HepG2 (cell line): ENCODE data around the gene CA6. TPM values are rescaled to one million over a fixed set of nuclear protein-coding genes. Genes with fewer than 3 reads are reported as not detected.
A peak's percentile ranks its signal among the peaks of the same experiment; 100 is the strongest.

Source experiments
- ATAC-seq: fragments of 200-7000 bp; cut with Tn5 transposase; 3 replicates; pipeline ENCODE4 v1.9.1; 2020; ENCODE audit warnings: mild to moderate bottlenecking, moderate library complexity
- BruUV-seq: library from RNA; stranded (reverse); fragments of 400-500 nt; replicated peaks from 2 replicates; lab custom pipeline; 2021; lab: Mats Ljungman, UMichigan
- CTCF ChIA-PET: fragments of 300-600 bp; formaldehyde crosslinking; extraction: SDS; loops from one replicate; lab custom pipeline; 2021; ENCODE audit warnings: low total read pairs, inconsistent platforms, low intra/inter-chr PET ratio; lab: Yijun Ruan, JAX
- POLR2A ChIA-PET: fragments of 350-600 bp; sonication (Branson Sonifier 250); formaldehyde crosslinking; loops from one replicate; lab custom pipeline; 2020; ENCODE audit warnings: antibody characterized with exemption, inconsistent platforms; lab: Yijun Ruan, JAX
- DNase-seq: peaks from one replicate; pipeline ENCODE4 v3.0.0-alpha.2; 2015; ENCODE audit warnings: low spot score
- FAIRE-seq: peaks from 3 replicates; lab custom pipeline; 2011; peaks lifted over from hg19 to GRCh38; lab: Jason Lieb, UNC
- H2AFZ ChIP-seq: one replicate; pipeline ENCODE4 v1.6.1; 2011; ENCODE audit warnings: low read length, inconsistent platforms
- H3K27ac ChIP-seq: fragments of 300-600 bp; 3 replicates; pipeline ENCODE4 v1.8.0; 2011; ENCODE audit warnings: mixed run types, mild to moderate bottlenecking, mixed read lengths, low read length, inconsistent platforms; ENCODE audit not compliant: insufficient read depth; ENCODE audit errors: extremely low read length
- H3K27me3 ChIP-seq, 2 experiments: fragments of 200-600 bp in 1 of 2; 2 replicates in 1 of 2; 3 replicates in 1 of 2; pipeline versions ENCODE4 v1.6.0 to v1.8.0; 2011; ENCODE audit warnings: low read length in 2 of 2, mild to moderate bottlenecking in 2 of 2, moderate library complexity in 2 of 2, inconsistent platforms in 1 of 2; ENCODE audit not compliant: insufficient read depth in 2 of 2, control insufficient read depth in 1 of 2
- H3K36me3 ChIP-seq, 2 experiments: fragments of 200-600 bp in 1 of 2; replicated peaks in 1 of 2; 2 replicates in 1 of 2; 3 replicates in 1 of 2; pipeline versions ENCODE4 v1.5.1 to v1.8.0; 2011; ENCODE audit warnings: low read length in 2 of 2, inconsistent platforms in 1 of 2; ENCODE audit not compliant: insufficient read depth in 2 of 2, control insufficient read depth in 1 of 2
- H3K4me1 ChIP-seq: 2 replicates; pipeline ENCODE4 v1.5.1; 2012; ENCODE audit warnings: low read length, inconsistent platforms; ENCODE audit not compliant: insufficient read depth
- H3K4me2 ChIP-seq: 2 replicates; pipeline ENCODE4 v1.6.0; 2011; ENCODE audit warnings: low read depth, low read length, inconsistent platforms
- H3K4me3 ChIP-seq, 3 experiments: fragments of 200-600 bp in 1 of 3; sonication (generic), shearing (Covaris generic) in 1 of 3; replicated peaks in 1 of 3; 2 replicates each; pipeline ENCODE4 v1.5.1; 2011 to 2016; ENCODE audit warnings: low read length in 3 of 3, inconsistent platforms in 2 of 3, low read depth in 2 of 3, mild to moderate bottlenecking in 2 of 3, control low read depth in 1 of 3, mixed read lengths in 1 of 3; ENCODE audit not compliant: insufficient read depth in 1 of 3
- H3K79me2 ChIP-seq: one replicate; pipeline ENCODE4 v1.6.1; 2011; ENCODE audit warnings: low read length, inconsistent platforms; ENCODE audit not compliant: insufficient read depth
- H3K9ac ChIP-seq: 2 replicates; pipeline ENCODE4 v1.6.0; 2011; ENCODE audit warnings: mild to moderate bottlenecking, low read depth, low read length, inconsistent platforms; ENCODE audit not compliant: insufficient read depth
- H3K9me3 ChIP-seq: 2 replicates; pipeline ENCODE4 v1.5.1; 2012; ENCODE audit warnings: mild to moderate bottlenecking, low read length
- H4K20me1 ChIP-seq: 2 replicates; pipeline ENCODE4 v1.6.0; 2011; ENCODE audit warnings: inconsistent platforms, mild to moderate bottlenecking, low read length, moderate library complexity; ENCODE audit not compliant: insufficient read depth
- CEBPG ChIP-seq: IDR thresholded peaks from 2 replicates; pipeline ENCODE4 v1.6.1; 2016
- RERE ChIP-seq: IDR thresholded peaks from 2 replicates; pipeline ENCODE4 v1.6.1; 2016; ENCODE audit warnings: low read depth, missing genetic modification reagents, missing compliant biosample characterization
- SOX5 ChIP-seq: IDR thresholded peaks from 2 replicates; pipeline ENCODE4 v1.6.1; 2016; ENCODE audit warnings: borderline replicate concordance
- SOX6 ChIP-seq, 2 experiments: fragments of 450-650 bp in 1 of 2; sonication (generic) in 1 of 2; formaldehyde crosslinking in 1 of 2; IDR thresholded peaks; 2 replicates each; pipeline versions ENCODE4 v1.4.0 to v1.6.1; 2017 to 2020; ENCODE audit warnings: antibody characterized with exemption in 1 of 2, mild to moderate bottlenecking in 1 of 2, missing genetic modification reagents in 1 of 2
- SSRP1 ChIP-seq: IDR thresholded peaks from 2 replicates; pipeline ENCODE4 v1.6.1; 2016; ENCODE audit warnings: control low read depth
- TARDBP ChIP-seq: sonication (generic); formaldehyde crosslinking; IDR thresholded peaks from 2 replicates; pipeline ENCODE4 v1.8.0; 2022; ENCODE audit warnings: mild to moderate bottlenecking, missing genetic modification reagents
- TBX2 ChIP-seq: sonication (generic); formaldehyde crosslinking; IDR thresholded peaks from 2 replicates; pipeline ENCODE4 v1.5.0; 2020; ENCODE audit warnings: missing genetic modification reagents, mild to moderate bottlenecking, borderline replicate concordance
- ZBTB7B ChIP-seq: sonication (generic); formaldehyde crosslinking; IDR thresholded peaks from 2 replicates; pipeline ENCODE4 v1.4.0; 2020; ENCODE audit warnings: missing genetic modification reagents
- ZFP90 ChIP-seq: sonication (generic); formaldehyde crosslinking; IDR thresholded peaks from 2 replicates; pipeline ENCODE4 v1.8.0; 2022; ENCODE audit warnings: missing genetic modification reagents, mild to moderate bottlenecking, inconsistent platforms, borderline replicate concordance
- ZNF574 ChIP-seq: sonication (generic); formaldehyde crosslinking; IDR thresholded peaks from 2 replicates; pipeline ENCODE4 v1.4.0; 2020; ENCODE audit warnings: missing genetic modification reagents
- ZNF720 ChIP-seq: sonication (generic); formaldehyde crosslinking; IDR thresholded peaks from 2 replicates; pipeline ENCODE4 v1.4.0; 2020; ENCODE audit warnings: missing genetic modification reagents
- WGBS: methylation state at CpG from one replicate; pipeline ENCODE4 v1.1.6; 2017; ENCODE audit warnings: low lambda C conversion rate; 5-methylcytosine and 5-hydroxymethylcytosine counted together
- in situ Hi-C: cut with HindIII; loops from 2 replicates; pipeline ENCODE4 v1.10.0; 2017; ENCODE audit warnings: low pct_unique_long_range_greater_than_20kb; ENCODE audit not compliant: extremely low pct_ligation_motif_present
- intact Hi-C: fragments of 100-400 bp; cut with micrococcal nuclease; formaldehyde crosslinking; loops from one replicate; pipeline ENCODE4 v1.10.0; 2022; ENCODE audit not compliant: unreplicated experiment
- polyA plus RNA-seq, 8 experiments: library from polyadenylated mRNA; depleted of rRNA in 3 of 8; stranded (reverse) in 7 of 8; unstranded in 1 of 8; fragments of >200 nt; fragmentation: Illumina TruSeq in 4 of 8; extraction: Trizol in 4 of 8; gene quantifications; 2 replicates each; pipeline versions ENCODE4 v1.2.1 to v1.2.3, GENCODE V29; 2011 to 2016; ENCODE audit warnings: low read depth in 4 of 8, missing spikeins in 1 of 8, mixed read lengths in 1 of 8; ENCODE audit not compliant: insufficient read depth in 1 of 8
- total RNA-seq, 5 experiments: library from RNA; depleted of rRNA; stranded (reverse); fragments of >200 nt; fragmentation: Illumina TruSeq; extraction: Trizol; gene quantifications; 2 replicates each; pipeline ENCODE4 v1.2.3, GENCODE V29; 2016; ENCODE audit warnings: low read depth in 1 of 5
- TF ChIP-seq, protein P1 (sequence below): sonication (generic); formaldehyde crosslinking; IDR thresholded peaks from 2 replicates; pipeline ENCODE4 v1.4.0; 2020; ENCODE audit warnings: missing genetic modification reagents

CA6 gene
- total and polyA plus RNA-seq, 2 of the 13 experiments (the other 11 are each of a cell fraction or from before 2014, with no cell fraction given): not detected

GRCh38 chr1:8911416-8912309, 34.0 kb upstream of the CA6 start (continued):
- no peak for TF ChIP-seq ZNF720 (CRISPR knock-in tag)

DNA sequence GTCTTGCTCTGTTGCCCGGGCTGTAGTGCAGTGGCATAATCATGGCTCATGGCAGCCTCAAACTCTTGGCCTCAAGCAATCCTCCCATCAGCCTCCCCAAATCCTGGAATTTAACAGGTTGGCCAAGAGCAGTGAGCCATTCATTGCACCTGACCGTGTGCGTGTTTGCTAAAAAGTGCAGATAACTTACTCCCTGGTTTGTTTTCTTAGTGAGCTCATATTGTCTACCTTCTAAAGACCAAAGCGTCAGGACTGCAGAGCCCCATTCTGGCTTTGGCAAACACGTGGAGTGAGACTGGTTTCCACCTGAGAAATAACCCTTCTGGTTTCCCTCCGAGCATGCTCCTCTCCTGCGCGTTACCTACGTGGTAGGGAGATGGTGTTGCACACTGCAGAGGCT, 32.2 kb upstream of the CA6 start:
- POLR2A ChIA-PET: interaction anchor here (1.0 to 2.4 kb wide), 2 partner anchors 33 to 36 kb away, joined by 3 to 12 read pairs; partner anchors contain the start of gene ENO1
- Histone ChIP-seq H3K9me3 (no peaks in the 10 kb centered on the region), H3K9ac (0 out of 2 replicates have a peak overlapping the region, but pooled peaks have one; percentile 20), H3K36me3 (no peaks in the 10 kb centered on the region), H3K4me3 (no peak overlapping the region), H3K4me1 (peaks cover 70% of the 10 kb centered on the region), H2AFZ (no peak overlapping the region), H4K20me1 (no peaks in the 10 kb centered on the region), H3K27me3 (no peaks in the 10 kb centered on the region), H3K27ac (no peak overlapping the region), H3K79me2 (no peaks in the 10 kb centered on the region), H3K4me2 (peak overlapping the region; percentile 34; the same call in 1 of the 2 replicates)
- ATAC-seq (peak; percentile 74), FAIRE-seq (peak; percentile 54), DNase-seq (peak; percentile 86)
- BruUV-seq: no TSS peak
- in situ Hi-C loops: no loop called here
- CTCF ChIA-PET: no interaction called here
- intact Hi-C loops: no loop called here
- 7% methylated on average over 8 of the region's 9 CpGs for WGBS
- peak; percentile 30; the same call in 1 of the 2 replicates for TF ChIP-seq TARDBP (CRISPR knock-in tag)
- no peak for TF ChIP-seq SOX6 (IDR thresholded peaks at IDR 0.05)
- TF ChIP-seq SOX6 (CRISPR knock-in tag; IDR thresholded peaks at IDR 0.05): peak; percentile 79
- peak; percentile 84 for TF ChIP-seq SOX5
- TF ChIP-seq TBX2 (CRISPR knock-in tag): peak; percentile 67; the same call in 1 of the 2 replicates
- no peak for TF ChIP-seq RERE (CRISPR knock-in tag)
- TF ChIP-seq, protein P1, sequence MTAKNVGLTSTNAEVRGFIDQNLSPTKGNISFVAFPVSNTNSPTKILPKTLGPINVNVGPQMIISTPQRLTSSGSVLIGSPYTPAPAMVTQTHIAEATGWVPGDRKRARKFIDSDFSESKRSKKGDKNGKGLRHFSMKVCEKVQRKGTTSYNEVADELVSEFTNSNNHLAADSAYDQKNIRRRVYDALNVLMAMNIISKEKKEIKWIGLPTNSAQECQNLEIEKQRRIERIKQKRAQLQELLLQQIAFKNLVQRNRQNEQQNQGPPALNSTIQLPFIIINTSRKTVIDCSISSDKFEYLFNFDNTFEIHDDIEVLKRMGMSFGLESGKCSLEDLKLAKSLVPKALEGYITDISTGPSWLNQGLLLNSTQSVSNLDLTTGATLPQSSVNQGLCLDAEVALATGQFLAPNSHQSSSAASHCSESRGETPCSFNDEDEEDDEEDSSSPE: peak; percentile 77
- peak; percentile 77; the same call in 1 of the 2 replicates for TF ChIP-seq ZFP90 (CRISPR knock-in tag)
- TF ChIP-seq CEBPG (CRISPR knock-in tag): peak; percentile 65
- peak; percentile 53 for TF ChIP-seq ZNF574 (CRISPR knock-in tag)
- peak; percentile 71; the same call in 1 of the 2 replicates for TF ChIP-seq SSRP1
- TF ChIP-seq ZBTB7B (CRISPR knock-in tag): peak; percentile 31; the same call in 1 of the 2 replicates
